SHP77 (cell line): ENCODE results near the gene TNRC6A.
"Not testable (repeated sequence)": the region's sequence is repeated elsewhere in the genome, so short reads cannot be mapped to it uniquely, and the experiment has no call there.

ENCODE experiments used
- DNase-seq, 2 experiments: peaks; one replicate each; lab custom pipeline; 2025; lab: John Stamatoyannopoulos, UW

Gene TNRC6A

GRCh38 chr16:24845726-24846547, 116.5 kb downstream of the TNRC6A start, which contains the start of gene SLC5A11:
Gene SLC5A11, plus strand, starts transcription at chr16:24845963. Its CDS starts 12,681 bp downstream, at chr16:24858644.
- no peak for DNase-seq

GRCh38 chr16:24846548-24847357, 117.3 kb downstream of the TNRC6A start:
- no peak for DNase-seq

GRCh38 chr16:24847358-24847664, 117.9 kb downstream of the TNRC6A start:
- DNase-seq: no peak

GRCh38 chr16:24848065-24848464, 118.6 kb downstream of the TNRC6A start:
- DNase-seq: no peak

- DNase-seq: no peak
Observed at GRCh38 chr16:24849641-24850040, 120.2 kb downstream of the TNRC6A start.

- no peak for DNase-seq
Observed at GRCh38 chr16:24850289-24850938, 121.0 kb downstream of the TNRC6A start.

GRCh38 chr16:24851700-24852099, 122.2 kb downstream of the TNRC6A start:
- no peak for DNase-seq

- DNase-seq: no peak
Observed at GRCh38 chr16:24852281-24852721, 122.8 kb downstream of the TNRC6A start.

- DNase-seq: no peak
Observed at GRCh38 chr16:24853169-24853824, 123.8 kb downstream of the TNRC6A start.

- DNase-seq: no peak
Observed at GRCh38 chr16:24853830-24854229, 124.4 kb downstream of the TNRC6A start.

- DNase-seq: no peak
Observed at GRCh38 chr16:24854607-24855171, 125.2 kb downstream of the TNRC6A start.

GRCh38 chr16:24855678-24856077, 126.2 kb downstream of the TNRC6A start:
- DNase-seq: no peak

- not testable (repeated sequence) for DNase-seq
Observed at GRCh38 chr16:24856871-24857270, 127.4 kb downstream of the TNRC6A start.

GRCh38 chr16:24858219-24859041, 129.0 kb downstream of the TNRC6A start:
- no peak for DNase-seq

- DNase-seq: no peak
Observed at GRCh38 chr16:24861461-24861860, 132.0 kb downstream of the TNRC6A start.

- no peak for DNase-seq
Observed at GRCh38 chr16:24863582-24864437, 134.4 kb downstream of the TNRC6A start.

- no peak for DNase-seq
Observed at GRCh38 chr16:24869033-24869432, 139.6 kb downstream of the TNRC6A start.

- no peak for DNase-seq
Observed at GRCh38 chr16:24871891-24872290, 142.4 kb downstream of the TNRC6A start.

GRCh38 chr16:24873028-24873427, 143.6 kb downstream of the TNRC6A start:
- DNase-seq: no peak

- DNase-seq: no peak
Observed at GRCh38 chr16:24875466-24875865, 146.0 kb downstream of the TNRC6A start.
